SW 1271 (cell line): Measurements from ENCODE around the gene OVCH2.
"Not testable (repeated sequence)": the region's sequence is repeated elsewhere in the genome, so short reads cannot be mapped to it uniquely, and the experiment has no call there.

Experiments
- DNase-seq, 2 experiments: peaks; one replicate each; lab custom pipeline; 2025; lab: John Stamatoyannopoulos, UW

OVCH2 gene

DNA sequence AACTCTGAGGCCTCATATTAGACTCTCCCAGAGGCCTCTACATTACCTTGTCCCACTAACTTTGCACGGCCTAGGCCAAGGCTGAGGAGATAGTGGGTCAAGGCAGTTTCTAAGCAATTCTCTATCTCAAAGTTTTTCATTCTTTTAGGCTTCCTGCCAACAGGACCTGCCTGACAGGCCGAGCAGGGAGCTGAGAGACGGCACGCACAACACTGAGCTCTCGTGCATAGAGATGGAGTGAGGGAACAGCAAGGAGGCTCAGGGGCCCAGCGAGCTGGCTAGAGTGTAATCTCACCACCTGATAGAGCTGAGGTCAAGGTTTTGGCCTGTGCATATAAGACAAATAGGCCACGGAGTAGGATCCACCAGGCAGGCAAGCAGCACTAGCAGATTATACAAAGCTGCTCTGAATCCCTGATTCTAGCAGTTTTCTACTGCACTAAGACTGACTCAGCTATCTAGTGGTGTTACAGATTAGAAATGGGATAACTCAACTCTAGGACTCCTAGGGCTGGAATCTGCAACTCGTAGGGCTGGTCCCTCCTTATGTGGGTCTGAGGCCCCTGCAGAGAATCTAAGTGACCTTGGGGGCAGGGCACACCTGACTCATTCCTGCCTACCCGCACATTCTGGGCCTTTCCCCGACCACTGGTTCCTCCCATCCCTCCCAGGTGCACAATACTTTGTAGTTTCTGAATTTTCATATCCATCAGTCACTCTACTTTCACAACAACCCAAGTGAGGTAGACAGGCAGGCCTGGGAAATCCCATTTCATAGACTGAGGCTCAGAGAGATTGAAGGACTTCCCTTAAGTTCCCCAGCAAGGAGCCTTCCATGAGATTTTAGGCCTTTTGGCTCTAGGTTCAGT, 34.7 kb downstream of the OVCH2 start:
- DNase-seq = no peak

GRCh38 chr11:7670641-7671040, 35.6 kb downstream of the OVCH2 start:
- no peak for DNase-seq

GRCh38 chr11:7668911-7669310, 37.4 kb downstream of the OVCH2 start:
- DNase-seq = no peak

DNA sequence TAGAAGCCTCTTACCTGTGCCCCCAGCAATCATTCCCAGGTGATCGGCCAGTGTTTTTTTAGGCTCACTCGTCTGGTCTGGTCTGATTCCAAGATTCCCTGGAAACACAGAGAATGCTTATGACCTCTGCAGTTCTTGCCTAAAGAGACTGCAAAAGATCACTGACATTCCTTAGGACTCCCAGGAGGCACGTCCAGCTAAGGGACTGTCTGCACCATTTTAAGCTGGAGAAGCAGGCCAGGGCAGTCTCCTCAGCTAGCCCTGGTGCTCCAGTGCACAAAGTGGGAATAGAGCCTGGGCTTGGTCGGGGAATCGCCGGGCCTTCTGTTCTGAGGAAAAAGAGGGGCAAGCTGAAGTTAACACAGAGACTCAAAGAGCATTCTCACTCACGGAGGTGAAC, 37.8 kb downstream of the OVCH2 start:
- DNase-seq = no peak

DNA sequence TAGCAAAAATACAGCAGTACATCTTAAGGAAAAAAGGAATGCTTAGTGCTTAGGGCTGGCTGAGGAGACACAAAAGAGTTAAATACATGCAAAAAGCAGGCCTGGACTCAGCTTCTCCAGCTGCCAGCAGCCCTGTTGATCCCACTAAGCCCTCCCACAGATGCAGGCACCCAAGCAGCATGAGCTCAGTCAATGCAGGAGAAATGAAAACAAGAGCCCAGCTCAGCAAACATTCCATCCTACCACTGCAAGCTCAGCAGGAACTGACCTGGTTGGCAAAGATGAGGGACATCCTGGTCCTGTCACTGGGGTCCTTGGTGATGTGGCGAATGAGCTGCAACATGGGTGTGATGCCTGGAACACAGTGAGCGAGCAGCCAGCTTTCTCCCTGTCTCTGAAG, 38.8 kb downstream of the OVCH2 start:
- DNase-seq = no peak

GRCh38 chr11:7666292-7666866, 39.9 kb downstream of the OVCH2 start:
- DNase-seq = no peak

DNA sequence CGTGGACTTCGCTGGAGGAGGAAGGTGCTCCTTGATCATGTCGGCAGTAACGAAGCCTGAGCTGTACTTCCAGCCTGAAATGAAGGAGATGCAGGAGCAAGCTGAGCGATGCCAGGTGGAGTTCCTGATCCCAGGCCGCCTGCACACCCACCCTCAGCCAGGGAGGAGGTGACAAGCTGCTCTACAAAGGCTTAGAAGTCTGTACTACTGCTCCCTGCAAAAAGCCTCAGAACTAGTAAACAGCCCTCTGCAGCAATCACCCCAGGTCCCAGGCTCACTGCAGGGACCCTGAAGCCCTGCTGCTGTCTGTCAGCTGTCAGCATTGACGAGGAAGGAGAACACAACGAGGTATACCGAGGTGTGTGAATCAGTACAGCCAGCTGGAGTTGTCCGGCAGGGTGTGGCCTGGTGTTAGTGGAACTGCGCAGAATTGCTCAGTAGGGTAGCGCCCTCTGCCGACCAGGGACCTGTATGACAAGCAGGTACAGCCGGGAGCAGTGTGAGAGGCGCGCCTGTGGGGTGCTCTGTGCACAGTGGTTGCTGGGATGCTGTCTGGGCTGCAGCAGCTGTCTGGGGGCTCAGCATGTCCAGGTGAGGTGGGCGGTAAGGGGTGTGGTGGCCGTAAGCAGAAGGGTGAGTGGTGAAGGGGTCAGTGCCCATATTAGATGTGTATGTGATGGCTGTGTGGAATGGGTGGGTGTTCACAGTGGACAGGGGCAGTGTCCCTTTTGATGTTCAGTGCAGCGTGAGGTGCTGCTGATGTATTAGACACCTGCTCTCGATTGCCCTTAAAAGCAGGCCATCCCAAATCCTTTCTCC, 40.6 kb downstream of the OVCH2 start:
- DNase-seq = peak in 1 of 2 experiments; percentile 57

- DNase-seq = no peak
Observed at GRCh38 chr11:7664867-7665266, 41.4 kb downstream of the OVCH2 start.

- DNase-seq = not testable (repeated sequence)
Observed at GRCh38 chr11:7663531-7663930, 42.7 kb downstream of the OVCH2 start.

DNA sequence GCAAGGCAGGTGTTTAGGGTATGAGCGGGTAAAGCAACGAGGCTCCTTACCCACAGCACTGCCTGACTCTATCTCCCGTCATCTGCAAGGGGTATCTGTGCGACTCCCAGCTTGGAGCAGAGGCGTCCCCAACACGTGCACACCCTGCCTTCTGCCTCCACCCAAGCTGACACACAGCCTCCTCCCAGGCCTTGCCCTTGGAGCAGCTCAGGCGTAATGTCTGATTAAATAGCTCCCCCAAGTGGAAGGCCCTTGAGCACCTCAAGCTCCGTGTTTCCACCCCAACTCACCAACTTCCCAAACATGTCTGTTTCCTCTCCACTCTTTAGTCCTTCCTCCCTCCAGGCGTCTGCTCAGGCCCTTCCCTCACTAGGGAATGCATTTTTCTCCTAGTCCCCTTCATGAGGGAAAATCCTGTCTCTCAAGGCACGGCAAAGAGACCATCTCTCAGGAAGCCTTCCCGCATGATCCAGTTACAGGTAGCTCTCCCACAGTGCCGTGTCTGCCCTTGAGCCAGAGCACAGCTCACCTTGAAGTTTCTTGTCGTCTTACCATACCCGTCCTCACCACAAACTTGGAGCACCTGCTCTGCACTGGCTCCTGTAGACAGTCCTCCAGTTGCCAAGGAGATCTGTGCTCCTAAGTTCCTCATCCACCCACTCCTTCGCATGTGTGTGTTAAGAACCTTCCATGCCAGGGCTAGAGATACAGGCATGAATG, 48.8 kb downstream of the OVCH2 start:
- peak in 1 of 2 experiments; percentile 8 for DNase-seq

DNA sequence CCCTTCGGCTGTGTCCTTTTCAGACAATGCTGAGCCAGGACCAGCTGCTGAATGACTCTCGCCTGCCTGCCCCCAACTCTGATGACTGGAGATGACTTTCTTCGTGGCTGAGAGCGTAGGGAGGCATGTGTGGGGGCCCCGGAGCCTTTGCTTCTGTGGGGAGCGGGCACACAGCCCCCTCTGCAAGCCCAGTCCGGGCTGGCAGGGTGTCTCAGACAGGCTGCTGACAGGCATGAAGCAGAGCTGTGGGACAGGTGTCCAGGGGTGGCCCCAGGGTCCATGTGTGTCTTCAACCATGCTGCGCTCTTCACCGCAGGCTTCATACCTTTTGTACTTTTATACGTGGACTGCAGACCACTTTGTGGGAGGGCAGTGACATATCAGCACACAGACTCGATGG, 49.6 kb downstream of the OVCH2 start:
- no peak for DNase-seq

DNA sequence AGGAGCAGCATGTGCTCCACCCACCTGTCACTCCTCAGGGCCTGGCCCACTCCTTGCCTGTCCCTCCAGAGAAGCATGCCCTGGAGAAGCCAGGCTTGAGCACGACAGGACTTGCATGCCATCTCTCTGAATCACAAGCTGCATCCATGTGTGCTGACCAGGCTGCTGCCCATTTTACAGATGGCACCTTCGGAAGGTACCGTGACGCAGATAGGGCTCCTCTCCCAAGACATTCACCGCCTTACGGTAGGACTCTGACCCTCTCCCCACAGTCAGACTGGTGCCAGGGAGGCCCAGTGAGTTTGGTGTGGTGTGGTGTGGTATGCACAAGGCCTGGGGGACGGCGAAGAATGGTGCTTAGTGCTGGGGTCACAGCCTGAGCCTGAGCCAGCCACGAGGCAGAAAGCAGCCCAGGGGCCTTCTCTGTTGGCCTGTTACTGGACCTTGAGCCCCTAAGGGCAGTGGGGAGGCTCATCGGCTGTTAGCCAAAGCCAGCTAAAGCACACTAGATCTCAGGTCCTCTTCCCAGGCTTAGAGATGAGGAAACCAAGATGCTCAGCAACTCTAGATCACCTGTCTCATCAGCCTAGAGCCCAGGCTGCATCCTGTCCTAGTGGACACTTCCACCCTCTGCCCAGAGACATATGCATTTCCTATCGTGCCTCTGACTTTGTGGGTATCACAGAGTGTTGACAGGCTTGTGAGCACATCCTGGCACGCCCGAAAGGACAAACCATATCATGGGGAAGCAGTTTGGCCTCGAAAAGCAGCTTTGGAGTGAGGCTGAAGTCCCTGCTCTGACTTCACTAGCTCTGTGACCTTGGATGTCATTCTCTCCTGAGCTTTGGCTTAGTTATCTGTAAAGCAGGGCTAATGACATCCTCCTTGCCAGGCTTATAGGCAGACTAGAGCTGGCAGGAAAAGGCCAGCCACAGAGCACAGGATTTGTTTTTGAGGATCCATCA, 50.7 kb downstream of the OVCH2 start:
- no peak for DNase-seq

DNA sequence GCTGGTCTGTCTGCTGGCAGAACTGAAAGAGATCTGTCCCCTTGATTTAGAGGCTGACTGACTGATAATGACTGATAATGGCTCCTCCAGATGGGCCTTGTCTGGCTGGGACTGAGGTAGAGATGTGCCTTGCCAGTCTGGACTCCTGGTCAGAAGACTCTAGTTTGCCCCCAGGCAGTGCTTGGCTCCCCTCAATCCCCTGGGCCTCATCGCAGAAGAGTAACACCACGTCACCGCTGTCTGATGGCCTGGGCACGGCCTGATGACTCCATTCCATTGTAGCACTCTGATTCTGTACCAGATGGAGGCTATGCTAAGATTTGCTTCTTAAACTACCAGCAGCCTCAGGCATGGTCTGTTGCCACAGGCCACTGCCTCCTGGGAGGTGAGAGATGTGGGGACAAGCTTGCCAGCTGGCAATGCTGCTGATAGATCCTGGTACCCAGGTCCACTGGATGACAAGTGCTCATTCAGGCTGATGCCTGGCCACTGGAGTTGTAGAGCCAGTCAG, 52.0 kb downstream of the OVCH2 start:
- no peak for DNase-seq

GRCh38 chr11:7651700-7652099, 54.6 kb downstream of the OVCH2 start:
- no peak for DNase-seq

DNA sequence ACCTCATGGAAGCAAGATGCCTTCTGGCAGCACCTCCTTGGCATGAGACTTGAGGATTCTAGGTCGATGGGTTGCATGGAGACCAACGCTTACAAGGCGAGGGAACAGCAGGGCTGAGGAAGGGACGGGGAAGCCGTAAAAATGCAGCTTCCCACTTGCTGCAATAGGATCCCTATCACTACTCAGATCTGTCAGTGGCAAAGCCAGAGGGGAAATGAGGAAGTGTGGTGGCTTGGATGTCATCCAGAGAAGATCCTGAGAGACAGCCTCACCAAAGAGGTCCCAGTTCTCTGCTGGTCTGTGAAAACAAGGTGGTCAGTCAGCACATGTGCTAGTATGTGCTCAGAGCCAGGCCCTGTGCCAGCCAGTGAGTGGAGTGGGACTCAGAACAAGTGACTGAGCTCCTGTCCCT, 55.1 kb downstream of the OVCH2 start:
- no peak for DNase-seq

GRCh38 chr11:7648264-7648663, 58.0 kb downstream of the OVCH2 start:
- no peak for DNase-seq

DNA sequence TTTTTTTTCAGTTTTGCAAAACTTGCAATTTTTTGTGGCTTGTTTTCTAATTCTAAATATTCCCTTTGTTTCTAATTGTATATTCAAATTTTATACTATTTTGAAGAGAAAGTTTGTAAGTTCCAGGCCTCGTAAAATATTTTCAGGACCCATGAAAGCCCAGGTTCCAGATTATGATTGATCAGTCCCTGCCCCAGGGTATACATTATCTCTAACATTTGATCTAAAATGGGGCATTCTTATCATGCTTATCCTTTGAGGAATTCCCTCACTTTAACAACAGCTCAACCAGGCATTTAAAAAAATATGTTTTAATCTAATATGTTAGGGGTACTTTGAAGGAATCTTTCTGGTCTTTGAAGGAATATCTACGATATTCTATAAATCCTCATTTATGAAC, 59.4 kb downstream of the OVCH2 start:
- DNase-seq = no peak

GRCh38 chr11:7645206-7645605, 61.1 kb downstream of the OVCH2 start:
- DNase-seq = no peak

DNA sequence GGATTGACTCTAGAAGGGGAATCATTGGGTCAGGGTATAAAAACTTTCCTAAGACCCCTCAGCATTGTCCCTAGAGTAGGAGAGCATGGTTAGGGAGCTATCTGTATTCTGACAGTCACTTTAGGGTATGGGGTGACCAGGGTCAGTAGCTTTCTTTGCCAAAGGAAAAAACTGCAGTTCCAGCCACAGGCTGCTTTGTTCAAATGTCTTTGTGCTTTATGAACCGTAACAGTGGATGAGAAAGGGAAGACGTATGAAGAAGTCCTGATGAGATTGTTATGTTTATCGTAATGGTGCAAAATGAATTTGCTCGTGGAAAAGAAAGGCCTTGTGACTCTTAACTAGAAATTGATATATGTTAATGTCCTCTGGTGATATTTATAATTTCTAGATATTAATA, 63.0 kb downstream of the OVCH2 start:
- no peak for DNase-seq

DNA sequence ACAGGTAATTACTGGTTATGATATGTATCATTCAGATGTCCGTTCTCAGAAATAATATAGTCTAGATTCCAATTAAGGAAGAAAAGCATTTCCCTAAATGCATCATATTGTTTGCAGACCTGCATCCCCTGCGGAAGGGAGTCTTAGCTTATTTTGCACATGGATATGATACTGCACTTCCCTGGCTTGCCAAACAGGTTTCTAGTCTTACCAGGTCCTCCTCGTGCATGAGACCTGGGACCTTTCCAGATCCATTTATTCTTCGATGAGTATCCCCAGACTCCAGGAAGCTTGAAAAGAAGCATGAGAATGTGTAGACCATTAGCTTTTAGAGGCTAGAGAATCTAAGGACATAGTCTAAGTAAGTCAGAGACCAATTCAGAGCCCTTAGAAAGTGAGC, 63.5 kb downstream of the OVCH2 start:
- no peak for DNase-seq

GRCh38 chr11:7640816-7641215, 65.5 kb downstream of the OVCH2 start:
- DNase-seq = no peak
